ENCODE results near the gene CAMK2B. TPM values are rescaled to one million over a fixed set of nuclear protein-coding genes. Genes with fewer than 3 reads are reported as not detected.
A peak's percentile ranks its signal among the peaks of the same experiment; 100 is the strongest.

The CAMK2B gene
- total and polyA plus RNA-seq, 12 donors, result 30.8 to 152 (median 113) TPM

GRCh38 chr7:44272981-44273380, 52.4 kb downstream of the CAMK2B start:
- no peaks in the 10 kb centered on the region for H3K9me3 ChIP-seq
- peak overlapping the region in 2 of 10 donors; percentile 6 to 15 for H3K27ac ChIP-seq
- H3K27me3 ChIP-seq, result no peaks in the 10 kb centered on the region
- TF ChIP-seq, protein P1, sequence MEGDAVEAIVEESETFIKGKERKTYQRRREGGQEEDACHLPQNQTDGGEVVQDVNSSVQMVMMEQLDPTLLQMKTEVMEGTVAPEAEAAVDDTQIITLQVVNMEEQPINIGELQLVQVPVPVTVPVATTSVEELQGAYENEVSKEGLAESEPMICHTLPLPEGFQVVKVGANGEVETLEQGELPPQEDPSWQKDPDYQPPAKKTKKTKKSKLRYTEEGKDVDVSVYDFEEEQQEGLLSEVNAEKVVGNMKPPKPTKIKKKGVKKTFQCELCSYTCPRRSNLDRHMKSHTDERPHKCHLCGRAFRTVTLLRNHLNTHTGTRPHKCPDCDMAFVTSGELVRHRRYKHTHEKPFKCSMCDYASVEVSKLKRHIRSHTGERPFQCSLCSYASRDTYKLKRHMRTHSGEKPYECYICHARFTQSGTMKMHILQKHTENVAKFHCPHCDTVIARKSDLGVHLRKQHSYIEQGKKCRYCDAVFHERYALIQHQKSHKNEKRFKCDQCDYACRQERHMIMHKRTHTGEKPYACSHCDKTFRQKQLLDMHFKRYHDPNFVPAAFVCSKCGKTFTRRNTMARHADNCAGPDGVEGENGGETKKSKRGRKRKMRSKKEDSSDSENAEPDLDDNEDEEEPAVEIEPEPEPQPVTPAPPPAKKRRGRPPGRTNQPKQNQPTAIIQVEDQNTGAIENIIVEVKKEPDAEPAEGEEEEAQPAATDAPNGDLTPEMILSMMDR (IDR thresholded peaks at IDR 0.05), result no peak
- DNase-seq, result no peak
- intact Hi-C loops (cut with DNase I), result no loop called here
- ATAC-seq, result no peak
- H3K4me1 ChIP-seq, result peaks cover 0 to 97% (median 48%) of the 10 kb centered on the region in 9 donors
- no peak overlapping the region for H3K4me3 ChIP-seq
- WGBS, 2 donors, result 81 to 82% methylated on average over 6 of the region's 6 CpGs
- H3K36me3 ChIP-seq, result no peaks in the 10 kb centered on the region

DNA sequence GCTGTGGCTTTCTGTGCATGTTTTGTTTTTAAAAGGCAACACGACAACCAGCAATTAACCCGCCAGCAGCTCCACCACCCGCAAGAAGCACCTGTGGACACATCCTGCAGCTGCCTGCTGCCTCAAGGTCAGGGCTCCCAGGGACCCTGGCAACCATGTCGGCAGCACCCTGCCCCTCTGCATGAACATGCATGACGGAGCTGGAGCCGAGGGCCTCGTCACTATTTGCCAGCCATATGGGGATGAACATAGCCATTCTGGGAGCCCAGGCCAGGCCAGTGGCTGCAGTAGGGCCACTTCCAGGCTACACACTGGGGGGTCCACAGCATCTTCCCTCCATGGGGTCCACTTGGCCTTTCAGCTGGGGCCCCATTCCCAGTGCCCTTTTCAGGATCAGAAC, 52.9 kb downstream of the CAMK2B start:
- 89 to 93% methylated on average over 7 of the region's 7 CpGs for WGBS, 2 donors
- Histone ChIP-seq H3K4me3 (no peak overlapping the region), H3K27ac (no peak overlapping the region), H3K4me1 (peaks cover 0 to 97% (median 45%) of the 10 kb centered on the region in 9 donors), H3K27me3 (no peaks in the 10 kb centered on the region), H3K9me3 (no peaks in the 10 kb centered on the region), H3K36me3 (no peaks in the 10 kb centered on the region)
- ATAC-seq, result no peak
- TF ChIP-seq, protein P1 (IDR thresholded peaks at IDR 0.05), result no peak
- DNase-seq, result no peak
- intact Hi-C loops (cut with DNase I), result no loop called here

DNA sequence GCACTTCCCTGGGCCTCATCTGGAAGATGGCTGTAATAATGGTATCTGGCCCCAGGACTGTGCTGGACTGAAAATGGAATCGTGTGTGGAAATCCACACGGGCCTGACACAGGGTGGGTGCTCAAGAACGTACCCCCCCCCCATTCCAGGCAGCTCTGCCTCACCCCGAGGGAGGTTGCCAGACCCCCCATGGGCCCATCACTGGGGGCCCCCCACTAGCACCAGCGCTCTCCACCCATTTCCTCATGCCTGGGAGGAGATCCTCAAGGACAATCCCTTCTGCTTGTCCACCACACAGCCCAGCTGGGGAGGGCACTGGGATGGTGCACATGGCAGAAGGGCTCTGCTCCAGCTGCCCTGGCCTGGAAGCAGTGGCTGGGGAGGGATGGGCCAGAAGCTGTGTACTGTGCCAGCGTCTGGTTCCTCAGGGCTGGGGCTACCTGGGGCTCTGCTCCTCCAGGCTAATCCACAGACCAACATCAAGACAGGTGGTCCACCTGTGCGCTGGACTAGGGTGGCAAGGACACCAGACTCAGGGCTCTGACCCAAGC, 55.4 kb downstream of the CAMK2B start:
- intact Hi-C loops (cut with DNase I), result no loop called here
- H3K4me1 ChIP-seq, result peaks cover 0 to 77% (median 28%) of the 10 kb centered on the region in 9 donors
- no peaks in the 10 kb centered on the region for H3K27me3 ChIP-seq
- TF ChIP-seq, protein P1 (IDR thresholded peaks at IDR 0.05), result no peak
- peak overlapping the region in 5 of 10 donors; percentile 20 to 39 (median 29) for H3K27ac ChIP-seq
- ATAC-seq (peak in 6 of 8 donors; percentile 16 to 48 (median 25)), DNase-seq (no peak)
- H3K4me3 ChIP-seq, result no peak overlapping the region
- 75 to 88% methylated on average over 5 to 7 of the region's 7 CpGs for WGBS, 2 donors
- no peaks in the 10 kb centered on the region for H3K9me3 ChIP-seq
- no peaks in the 10 kb centered on the region for H3K36me3 ChIP-seq

- Histone ChIP-seq H3K27ac (peak overlapping the region in 5 of 10 donors; percentile 20 to 46 (median 29)), H3K4me1 (peaks cover 0 to 77% (median 34%) of the 10 kb centered on the region in 9 donors), H3K4me3 (no peak overlapping the region), H3K27me3 (no peaks in the 10 kb centered on the region), H3K36me3 (no peaks in the 10 kb centered on the region), H3K9me3 (no peaks in the 10 kb centered on the region)
- 62 to 77% methylated on average over 9 to 10 of the region's 10 CpGs for WGBS, 2 donors
- ATAC-seq, result peak in 6 of 8 donors; percentile 6 to 48 (median 26)
- intact Hi-C loops (cut with DNase I), result no loop called here
- no peak for DNase-seq
- TF ChIP-seq, protein P1 (IDR thresholded peaks at IDR 0.05), result no peak
These were observed 56.0 kb downstream of the CAMK2B start for GRCh38 chr7:44269417-44269816.

Data from heart right ventricle (tissue), 16 donors.